GM10248 (cell line): Measurements from ENCODE around the gene SBK2.
"Not testable (repeated sequence)": the region's sequence is repeated elsewhere in the genome, so short reads cannot be mapped to it uniquely, and the experiment has no call there.

Experiments used
- CTCF ChIA-PET: fragments of 300-600 bp; sonication (Branson Sonifier 250); formaldehyde crosslinking; extraction: SDS; loops from one replicate; lab custom pipeline; 2021; ENCODE audit warnings: antibody characterized with exemption; lab: Yijun Ruan, JAX
- POLR2A ChIA-PET: fragments of 350-650 bp; sonication (Branson Sonifier 250); formaldehyde crosslinking; extraction: SDS; loops from one replicate; lab custom pipeline; 2020; ENCODE audit warnings: antibody characterized with exemption; lab: Yijun Ruan, JAX
- DNase-seq: peaks from one replicate; pipeline ENCODE4 v3.0.0; 2012; ENCODE audit errors: extremely low spot score
- TF ChIP-seq, protein P1 (sequence below): IDR thresholded peaks from 2 replicates; pipeline ENCODE4 v1.5.1; 2012; ENCODE audit warnings: mild to moderate bottlenecking, low read depth; ENCODE audit errors: extremely low read depth, missing control alignments, control extremely low read depth

The SBK2 gene

DNA sequence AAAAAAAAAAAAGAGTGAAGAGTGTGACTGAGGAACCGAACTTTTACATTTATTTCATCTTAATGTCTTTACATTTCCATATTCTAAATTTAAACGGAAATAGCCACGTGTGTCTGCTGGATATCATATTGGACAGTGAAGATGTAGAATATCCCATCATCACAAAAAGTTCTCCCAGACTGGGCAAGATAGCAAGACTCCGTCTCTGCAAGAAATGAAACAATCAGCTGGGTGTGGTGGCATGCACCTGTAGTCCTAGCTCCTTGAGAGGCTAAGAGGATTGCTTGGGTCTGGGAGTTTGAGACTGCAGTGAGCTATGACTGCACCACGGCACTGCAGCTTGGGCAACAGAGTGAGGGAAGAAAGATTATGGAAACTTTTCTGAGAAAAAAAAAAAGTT lies 39.8 kb upstream of the SBK2 start:
- TF ChIP-seq, protein P1, sequence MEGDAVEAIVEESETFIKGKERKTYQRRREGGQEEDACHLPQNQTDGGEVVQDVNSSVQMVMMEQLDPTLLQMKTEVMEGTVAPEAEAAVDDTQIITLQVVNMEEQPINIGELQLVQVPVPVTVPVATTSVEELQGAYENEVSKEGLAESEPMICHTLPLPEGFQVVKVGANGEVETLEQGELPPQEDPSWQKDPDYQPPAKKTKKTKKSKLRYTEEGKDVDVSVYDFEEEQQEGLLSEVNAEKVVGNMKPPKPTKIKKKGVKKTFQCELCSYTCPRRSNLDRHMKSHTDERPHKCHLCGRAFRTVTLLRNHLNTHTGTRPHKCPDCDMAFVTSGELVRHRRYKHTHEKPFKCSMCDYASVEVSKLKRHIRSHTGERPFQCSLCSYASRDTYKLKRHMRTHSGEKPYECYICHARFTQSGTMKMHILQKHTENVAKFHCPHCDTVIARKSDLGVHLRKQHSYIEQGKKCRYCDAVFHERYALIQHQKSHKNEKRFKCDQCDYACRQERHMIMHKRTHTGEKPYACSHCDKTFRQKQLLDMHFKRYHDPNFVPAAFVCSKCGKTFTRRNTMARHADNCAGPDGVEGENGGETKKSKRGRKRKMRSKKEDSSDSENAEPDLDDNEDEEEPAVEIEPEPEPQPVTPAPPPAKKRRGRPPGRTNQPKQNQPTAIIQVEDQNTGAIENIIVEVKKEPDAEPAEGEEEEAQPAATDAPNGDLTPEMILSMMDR, result no peak
- ChIA-PET POLR2A (no interaction called here), CTCF (no interaction called here)
- no peak for DNase-seq

DNA sequence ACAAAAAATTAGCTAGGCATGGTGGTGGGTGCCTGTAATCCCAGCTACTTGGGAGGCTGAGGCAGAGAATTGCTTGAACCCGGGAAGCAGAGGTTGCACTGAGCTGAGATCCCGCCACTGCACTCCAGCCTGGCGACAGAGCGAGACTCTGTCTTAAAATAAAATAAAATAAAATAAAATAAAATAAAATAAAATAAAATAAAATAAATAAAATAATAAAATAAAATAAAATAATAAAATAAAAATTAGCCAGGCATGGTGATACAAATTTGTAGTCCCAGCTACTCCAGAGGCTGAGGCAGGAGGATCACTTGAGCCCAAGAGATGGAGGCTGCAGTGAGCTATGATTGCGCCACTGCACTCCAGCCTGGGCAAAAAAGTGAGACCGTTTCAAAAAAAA lies 37.0 kb upstream of the SBK2 start:
- DNase-seq, POLR2A ChIA-PET: not testable (repeated sequence)
- CTCF ChIA-PET, result interaction anchor here (1.4 to 2.3 kb wide), 2 partner anchors 70 to 107 kb away, joined by 4 to 7 read pairs; no protein-coding TSS in a partner anchor

DNA sequence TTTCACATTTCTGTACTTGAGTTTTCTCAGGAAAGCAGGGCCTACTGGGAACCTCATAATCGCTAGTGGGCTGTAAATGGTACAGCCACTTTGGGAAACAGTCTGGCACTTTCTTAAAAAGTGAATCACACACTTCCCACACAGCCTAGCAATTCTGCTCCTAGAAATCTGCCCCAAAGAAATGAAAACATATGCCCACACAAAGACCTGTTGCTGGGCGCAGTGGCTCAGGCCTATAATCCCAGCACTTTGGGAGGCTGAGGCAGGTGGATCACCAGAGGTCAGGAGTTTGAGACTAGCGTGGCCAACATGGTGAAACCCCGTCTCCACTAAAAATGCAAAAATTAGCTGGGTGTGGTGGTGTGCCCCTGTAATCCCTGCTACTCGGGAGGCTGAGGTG lies 32.5 kb upstream of the SBK2 start:
- CTCF ChIA-PET, DNase-seq, POLR2A ChIA-PET: not testable (repeated sequence)

DNA sequence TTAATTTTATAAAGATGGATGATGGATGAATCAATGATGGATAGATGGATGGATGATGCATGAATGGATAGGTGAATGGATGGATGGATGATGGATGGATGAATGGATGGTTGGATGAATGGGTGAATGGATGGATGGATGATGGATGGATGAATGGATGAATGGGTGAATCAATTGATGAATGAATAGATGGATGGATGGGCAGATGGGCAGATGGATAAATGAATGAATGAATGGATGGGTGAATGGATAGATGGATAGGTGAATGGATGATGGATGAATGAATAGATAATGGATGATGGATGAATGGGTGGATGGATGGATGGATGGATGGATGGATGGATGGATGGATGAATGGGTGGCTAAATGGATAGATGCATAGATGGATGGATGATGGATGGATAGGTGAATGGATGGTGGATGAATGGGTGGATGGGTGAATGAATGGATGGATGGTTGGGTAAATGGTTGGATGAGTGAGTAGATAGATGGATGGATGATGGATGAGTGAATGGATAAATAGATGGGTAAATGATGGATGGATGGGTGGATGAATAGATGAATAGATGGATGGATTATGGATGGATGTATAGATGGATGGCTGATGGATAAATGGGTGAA lies 30.9 kb upstream of the SBK2 start:
- TF ChIP-seq, protein P1, result no peak
- POLR2A ChIA-PET, result no interaction called here
- CTCF ChIA-PET, result no interaction called here
- no peak for DNase-seq

DNA sequence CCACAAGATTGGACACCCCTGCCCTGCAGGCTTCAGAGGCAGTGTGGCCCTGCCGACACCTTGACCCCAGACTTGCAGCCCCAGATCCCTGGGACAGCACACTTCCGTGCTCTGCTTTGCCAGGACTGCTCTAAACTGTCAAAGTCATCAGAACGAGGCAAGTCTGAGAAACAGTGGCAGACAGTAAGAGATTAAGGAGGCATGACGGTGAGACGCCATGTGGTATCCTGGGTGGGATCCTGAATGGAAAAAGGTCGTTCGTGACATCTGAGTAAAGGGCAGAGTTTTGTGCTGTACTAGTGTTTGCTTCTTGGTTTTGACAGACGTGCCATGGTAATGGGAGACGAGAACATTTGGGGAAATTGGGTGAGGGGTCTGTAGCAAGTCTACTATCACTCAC lies 29.9 kb upstream of the SBK2 start:
- ChIA-PET CTCF (no interaction called here), POLR2A (no interaction called here)
- TF ChIP-seq, protein P1, result no peak
- no peak for DNase-seq

DNA sequence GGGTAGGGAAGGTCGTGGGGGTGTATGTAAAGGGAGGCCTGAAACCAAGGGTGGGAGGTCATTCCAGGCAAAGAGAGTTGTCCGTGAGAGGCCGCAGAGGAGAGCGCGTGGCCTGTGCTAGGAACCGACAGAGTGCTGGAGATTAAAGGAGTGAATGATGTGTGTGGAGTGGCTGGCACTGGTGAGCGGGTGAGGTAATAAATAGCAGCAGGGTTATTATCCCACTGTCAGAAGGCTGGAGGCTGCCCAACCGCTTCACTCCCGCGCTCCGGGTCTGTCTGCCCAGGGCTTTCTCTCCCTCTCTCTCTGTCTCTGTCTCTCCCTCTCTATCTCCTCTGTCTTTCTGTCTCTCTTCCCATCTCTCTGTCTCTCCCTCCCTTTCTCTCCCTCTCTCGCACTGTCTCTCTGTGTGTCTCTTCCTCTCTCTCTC lies 26.3 kb upstream of the SBK2 start:
- TF ChIP-seq, protein P1, result no peak
- CTCF ChIA-PET, result no interaction called here
- no peak for DNase-seq
- POLR2A ChIA-PET, result no interaction called here

DNA sequence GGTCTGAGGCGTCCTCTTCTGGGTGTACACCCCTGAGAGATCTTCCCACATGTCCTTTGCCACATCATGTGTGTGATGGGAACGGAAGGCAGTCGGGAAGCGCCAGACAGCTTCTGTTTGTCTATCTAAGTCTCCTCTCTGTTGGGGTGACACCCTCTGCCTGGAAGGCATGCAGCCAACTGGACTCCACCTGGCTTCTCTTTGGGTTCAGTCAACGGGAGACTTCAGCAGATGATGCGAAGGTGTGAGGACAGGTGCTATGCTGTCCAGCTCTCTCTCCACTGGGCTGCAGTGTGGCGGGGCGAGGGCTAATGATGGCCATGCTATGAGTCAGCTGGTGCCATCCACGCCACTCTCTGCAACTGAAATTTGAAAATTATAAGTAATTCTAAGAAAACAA lies 22.8 kb upstream of the SBK2 start:
- no peak for DNase-seq
- ChIA-PET POLR2A (no interaction called here), CTCF (interaction anchor here (1.4 kb wide), 1 partner anchor 25 kb away, joined by 3 read pairs; no protein-coding TSS in a partner anchor)
- TF ChIP-seq, protein P1, result no peak

DNA sequence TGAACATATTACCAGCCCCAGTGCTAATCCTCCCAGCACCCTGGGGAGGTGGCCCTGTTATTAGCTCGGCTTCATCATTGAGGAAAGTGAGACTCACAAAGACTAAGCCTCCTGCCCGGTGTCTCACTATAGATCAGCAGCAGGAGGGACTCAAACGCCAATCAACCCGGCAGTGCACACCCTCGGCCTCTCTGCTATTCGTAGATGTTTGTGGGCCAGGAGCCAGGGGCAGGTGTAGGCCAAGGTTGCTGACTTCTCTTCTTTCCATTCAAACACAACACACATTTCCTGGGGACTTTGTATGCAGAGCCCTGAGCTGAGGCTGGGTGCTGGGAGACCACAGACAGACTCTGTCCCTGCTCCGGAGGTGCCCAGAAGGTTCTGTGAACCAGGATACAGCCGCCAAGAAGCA lies 17.8 kb upstream of the SBK2 start:
- DNase-seq, result no peak
- ChIA-PET CTCF (no interaction called here), POLR2A (no interaction called here)
- TF ChIP-seq, protein P1, result no peak
